ENCODE results near the gene TSNAXIP1. TPM values are rescaled to one million over a fixed set of nuclear protein-coding genes. Genes with fewer than 3 reads are reported as not detected.

Gene TSNAXIP1
- total and polyA plus RNA-seq, 2 experiments from 2014 or later, result 0.97 to 2.4 TPM

GRCh38 chr16:67874372-67874771 lies 67.7 kb downstream of the TSNAXIP1 start:
- Histone ChIP-seq H3K9me2 (ENCODE audit: insufficient read depth) (no peaks in the 10 kb centered on the region), H3K27ac (ENCODE audit: low read depth) (no peak overlapping the region)

DNA sequence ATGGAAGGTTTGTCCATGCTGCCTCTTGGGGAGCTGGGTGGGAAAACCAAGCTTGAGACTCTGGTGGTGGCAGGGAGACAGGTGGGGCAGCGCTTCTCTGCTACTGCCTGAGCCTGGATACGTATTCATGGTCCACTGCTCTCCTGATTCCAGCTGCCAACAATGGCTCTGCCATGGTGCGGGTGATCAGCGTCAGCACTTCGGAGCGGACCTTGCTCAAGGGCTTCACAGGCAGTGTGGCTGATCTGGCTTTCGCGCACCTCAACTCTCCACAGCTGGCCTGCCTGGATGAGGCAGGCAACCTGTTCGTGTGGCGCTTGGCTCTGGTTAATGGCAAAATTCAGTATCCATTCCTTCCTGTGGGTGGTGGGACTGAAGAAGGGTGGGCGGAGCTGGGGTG lies 70.4 kb downstream of the TSNAXIP1 start:
- Mint-ChIP-seq H3K4me1 (peaks cover 14% of the 10 kb centered on the region), H3K36me3 (ENCODE audit: low read depth) (peaks cover 54% of the 10 kb centered on the region), H3K27ac (no peak overlapping the region), H3K4me3 (no peak overlapping the region), H3K27me3 (ENCODE audit: insufficient read depth, low read depth, poor library complexity) (peaks cover 21% of the 10 kb centered on the region), H3K9me3 (no peaks in the 10 kb centered on the region)
- Histone ChIP-seq H3K27me3 (ENCODE audit: insufficient read depth) (no peaks in the 10 kb centered on the region), H3K79me2 (replicated peaks; ENCODE audit: insufficient read depth) (peaks cover 28% of the 10 kb centered on the region), H3K9me2 (ENCODE audit: insufficient read depth) (no peaks in the 10 kb centered on the region), H4K20me1 (replicated peaks; ENCODE audit: insufficient read depth) (peaks cover 4% of the 10 kb centered on the region), H3K27ac (ENCODE audit: low read depth) (no peak overlapping the region), H3K4me1 (ENCODE audit: insufficient read depth) (peaks cover 8% of the 10 kb centered on the region; the same call in 1 of the 2 replicates), H3F3A (replicated peaks; ENCODE audit: low read depth) (peaks cover 7% of the 10 kb centered on the region), H3K36me3 (ENCODE audit: insufficient read depth) (peaks cover 25% of the 10 kb centered on the region; the same call in 1 of the 2 replicates), H3K4me2 (no peak overlapping the region), H3K4me3 (no peak overlapping the region), H2AFZ (no peak overlapping the region)
- TF ChIP-seq ZNF114 (CRISPR knock-in tag; IDR thresholded peaks at IDR 0.05), result no peak
- ATAC-seq, result no peak
- no peak for DNase-seq (ENCODE audit: low spot score)

More at GRCh38 chr16:67874372-67874771, 67.7 kb downstream of the TSNAXIP1 start:
- H3K4me1 Mint-ChIP-seq, result peaks cover 14% of the 10 kb centered on the region
- peak overlapping the region; percentile 89 for H3K4me3 Mint-ChIP-seq
- H3K27ac Mint-ChIP-seq, result no peak overlapping the region
- DNase-seq (ENCODE audit: low spot score) (no peak), ATAC-seq (no peak)
- TF ChIP-seq STAT1 (IDR thresholded peaks at IDR 0.05; ENCODE audit: unreplicated experiment), result no peak
- H3K27me3 Mint-ChIP-seq (ENCODE audit: insufficient read depth, low read depth, poor library complexity), result peaks cover 19% of the 10 kb centered on the region
- Histone ChIP-seq H2AFZ (no peak overlapping the region), H3K27me3 (ENCODE audit: insufficient read depth) (no peaks in the 10 kb centered on the region), H3F3A (replicated peaks; ENCODE audit: low read depth) (peaks cover 26% of the 10 kb centered on the region), H3K36me3 (ENCODE audit: insufficient read depth) (peaks cover 24% of the 10 kb centered on the region), H3K4me3 (peak overlapping the region; percentile 96; the same call in 1 of the 2 replicates), H3K4me2 (peak overlapping the region; percentile 96; the same call in 1 of the 2 replicates), H4K20me1 (replicated peaks; ENCODE audit: insufficient read depth) (peaks cover 4% of the 10 kb centered on the region), H3K4me1 (ENCODE audit: insufficient read depth) (peaks cover 8% of the 10 kb centered on the region; the same call in 1 of the 2 replicates), H3K79me2 (replicated peaks; ENCODE audit: insufficient read depth) (peaks cover 28% of the 10 kb centered on the region)
- peaks cover 53% of the 10 kb centered on the region for H3K36me3 Mint-ChIP-seq (ENCODE audit: low read depth)
- H3K9me3 Mint-ChIP-seq, result no peaks in the 10 kb centered on the region; the same call in 2 of the 3 replicates

Small RNA genes within 50 kb of the gene (small RNA-seq; reads per million reads assigned to genes)
- gene AC040162.2 (ENCODE audit: low replicate concordance), result not detected

Other genes with a start within 250 kb of the TSNAXIP1 start
- gene CTCF, start 244.4 kb upstream of the TSNAXIP1 start, total RNA-seq (2014; rRNA removed; shearing (Covaris generic)), result 64.5 and 81.0 TPM in 2 replicates
- gene CTCF, start 244.4 kb upstream of the TSNAXIP1 start, polyA plus RNA-seq (2016; fragmentation: Nextera tagmentation; extraction: Ambion mirVana), result 67.7 and 72.3 TPM in 2 replicates
- gene CARMIL2, start 161.7 kb upstream of the TSNAXIP1 start, total RNA-seq (2014; rRNA removed; shearing (Covaris generic)), result 14.0 and 17.4 TPM in 2 replicates
- 17.4 and 23.4 TPM in 2 replicates for gene CARMIL2, start 161.7 kb upstream of the TSNAXIP1 start, polyA plus RNA-seq (2016; fragmentation: Nextera tagmentation; extraction: Ambion mirVana)
- gene ACD, start 146.6 kb upstream of the TSNAXIP1 start, total RNA-seq (2014; rRNA removed; shearing (Covaris generic)), result 51.7 and 56.9 TPM in 2 replicates
- 38.7 and 41.3 TPM in 2 replicates for gene ACD, start 146.6 kb upstream of the TSNAXIP1 start, polyA plus RNA-seq (2016; fragmentation: Nextera tagmentation; extraction: Ambion mirVana)
- gene PARD6A, start 145.9 kb upstream of the TSNAXIP1 start, total RNA-seq (2014; rRNA removed; shearing (Covaris generic)), result 15.1 and 15.7 TPM in 2 replicates
- gene PARD6A, start 145.9 kb upstream of the TSNAXIP1 start, polyA plus RNA-seq (2016; fragmentation: Nextera tagmentation; extraction: Ambion mirVana), result 9.1 and 11.1 TPM in 2 replicates
- 10.2 and 11.6 TPM in 2 replicates for gene ENKD1, start 140.1 kb upstream of the TSNAXIP1 start, total RNA-seq (2014; rRNA removed; shearing (Covaris generic))
- gene ENKD1, start 140.1 kb upstream of the TSNAXIP1 start, polyA plus RNA-seq (2016; fragmentation: Nextera tagmentation; extraction: Ambion mirVana), result 10.1 and 11.8 TPM in 2 replicates
- gene C16orf86, start 140.1 kb upstream of the TSNAXIP1 start, total RNA-seq (2014; rRNA removed; shearing (Covaris generic)), result 0.87 and 8.2 TPM in 2 replicates
- 0.90 and 1.1 TPM in 2 replicates for gene C16orf86, start 140.1 kb upstream of the TSNAXIP1 start, polyA plus RNA-seq (2016; fragmentation: Nextera tagmentation; extraction: Ambion mirVana)
- 27.5 and 34.3 TPM in 2 replicates for gene GFOD2, start 87.6 kb upstream of the TSNAXIP1 start, total RNA-seq (2014; rRNA removed; shearing (Covaris generic))
- gene GFOD2, start 87.6 kb upstream of the TSNAXIP1 start, polyA plus RNA-seq (2016; fragmentation: Nextera tagmentation; extraction: Ambion mirVana), result 16.5 and 19.3 TPM in 2 replicates
- gene RANBP10, start 329 bp upstream of the TSNAXIP1 start, total RNA-seq (2014; rRNA removed; shearing (Covaris generic)), result 9.0 and 9.2 TPM in 2 replicates
- gene RANBP10, start 329 bp upstream of the TSNAXIP1 start, polyA plus RNA-seq (2016; fragmentation: Nextera tagmentation; extraction: Ambion mirVana), result 13.6 and 18.0 TPM in 2 replicates
- gene THAP11, start 35.4 kb downstream of the TSNAXIP1 start, total RNA-seq (2014; rRNA removed; shearing (Covaris generic)), result 102 and 115 TPM in 2 replicates
- gene THAP11, start 35.4 kb downstream of the TSNAXIP1 start, polyA plus RNA-seq (2016; fragmentation: Nextera tagmentation; extraction: Ambion mirVana), result 37.3 and 39.5 TPM in 2 replicates
- gene NUTF2, start 40.0 kb downstream of the TSNAXIP1 start, total RNA-seq (2014; rRNA removed; shearing (Covaris generic)), result 158 and 321 TPM in 2 replicates
- gene NUTF2, start 40.0 kb downstream of the TSNAXIP1 start, polyA plus RNA-seq (2016; fragmentation: Nextera tagmentation; extraction: Ambion mirVana), result 373 and 391 TPM in 2 replicates
- 31.8 and 55.4 TPM in 2 replicates for gene CENPT, start 40.8 kb downstream of the TSNAXIP1 start, total RNA-seq (2014; rRNA removed; shearing (Covaris generic))
- 59.2 and 63.8 TPM in 2 replicates for gene CENPT, start 40.8 kb downstream of the TSNAXIP1 start, polyA plus RNA-seq (2016; fragmentation: Nextera tagmentation; extraction: Ambion mirVana)
- gene EDC4, start 66.2 kb downstream of the TSNAXIP1 start, total RNA-seq (2014; rRNA removed; shearing (Covaris generic)), result 74.2 and 98.5 TPM in 2 replicates
- 34.8 and 39.6 TPM in 2 replicates for gene EDC4, start 66.2 kb downstream of the TSNAXIP1 start, polyA plus RNA-seq (2016; fragmentation: Nextera tagmentation; extraction: Ambion mirVana)
- 13.8 and 14.0 TPM in 2 replicates for gene NRN1L, start 78.0 kb downstream of the TSNAXIP1 start, total RNA-seq (2014; rRNA removed; shearing (Covaris generic))
- gene NRN1L, start 78.0 kb downstream of the TSNAXIP1 start, polyA plus RNA-seq (2016; fragmentation: Nextera tagmentation; extraction: Ambion mirVana), result 26.1 and 33.8 TPM in 2 replicates
- 22.1 and 23.9 TPM in 2 replicates for gene PSKH1, start 86.4 kb downstream of the TSNAXIP1 start, total RNA-seq (2014; rRNA removed; shearing (Covaris generic))
- 8.3 and 14.3 TPM in 2 replicates for gene PSKH1, start 86.4 kb downstream of the TSNAXIP1 start, polyA plus RNA-seq (2016; fragmentation: Nextera tagmentation; extraction: Ambion mirVana)
- gene CTRL, start 125.0 kb downstream of the TSNAXIP1 start, total RNA-seq (2014; rRNA removed; shearing (Covaris generic)), result 1.6 and 8.0 TPM in 2 replicates
- 12.8 and 13.0 TPM in 2 replicates for gene CTRL, start 125.0 kb downstream of the TSNAXIP1 start, polyA plus RNA-seq (2016; fragmentation: Nextera tagmentation; extraction: Ambion mirVana)
- gene PSMB10, start 130.0 kb downstream of the TSNAXIP1 start, total RNA-seq (2014; rRNA removed; shearing (Covaris generic)), result 27.5 and 35.0 TPM in 2 replicates
- gene PSMB10, start 130.0 kb downstream of the TSNAXIP1 start, polyA plus RNA-seq (2016; fragmentation: Nextera tagmentation; extraction: Ambion mirVana), result 114 and 129 TPM in 2 replicates
- 17.6 and 18.9 TPM in 2 replicates for gene LCAT, start 137.2 kb downstream of the TSNAXIP1 start, total RNA-seq (2014; rRNA removed; shearing (Covaris generic))
- gene LCAT, start 137.2 kb downstream of the TSNAXIP1 start, polyA plus RNA-seq (2016; fragmentation: Nextera tagmentation; extraction: Ambion mirVana), result 12.4 and 13.7 TPM in 2 replicates
- gene SLC12A4, start 161.7 kb downstream of the TSNAXIP1 start, total RNA-seq (2014; rRNA removed; shearing (Covaris generic)), result 53.0 and 56.7 TPM in 2 replicates
- 17.6 and 19.9 TPM in 2 replicates for gene SLC12A4, start 161.7 kb downstream of the TSNAXIP1 start, polyA plus RNA-seq (2016; fragmentation: Nextera tagmentation; extraction: Ambion mirVana)
- 7.9 and 18.4 TPM in 2 replicates for gene DPEP3, start 173.6 kb downstream of the TSNAXIP1 start, total RNA-seq (2014; rRNA removed; shearing (Covaris generic))
- gene DPEP3, start 173.6 kb downstream of the TSNAXIP1 start, polyA plus RNA-seq (2016; fragmentation: Nextera tagmentation; extraction: Ambion mirVana), result 8.8 and 11.1 TPM in 2 replicates
- gene DPEP2, start 192.6 kb downstream of the TSNAXIP1 start, total RNA-seq (2014; rRNA removed; shearing (Covaris generic)), result not detected in 2 replicates
- 0.09 TPM in 1 of 2 replicates, not detected in the other for gene DPEP2, start 192.6 kb downstream of the TSNAXIP1 start, polyA plus RNA-seq (2016; fragmentation: Nextera tagmentation; extraction: Ambion mirVana)
- gene DPEP2NB, start 209.0 kb downstream of the TSNAXIP1 start, total RNA-seq (2014; rRNA removed; shearing (Covaris generic)), result not detected in 2 replicates
- gene DPEP2NB, start 209.0 kb downstream of the TSNAXIP1 start, polyA plus RNA-seq (2016; fragmentation: Nextera tagmentation; extraction: Ambion mirVana), result 0.19 TPM in 1 of 2 replicates, not detected in the other
- 18.0 and 23.8 TPM in 2 replicates for gene DDX28, start 216.3 kb downstream of the TSNAXIP1 start, total RNA-seq (2014; rRNA removed; shearing (Covaris generic))
- 11.9 and 12.2 TPM in 2 replicates for gene DDX28, start 216.3 kb downstream of the TSNAXIP1 start, polyA plus RNA-seq (2016; fragmentation: Nextera tagmentation; extraction: Ambion mirVana)
- gene DUS2, start 216.4 kb downstream of the TSNAXIP1 start, total RNA-seq (2014; rRNA removed; shearing (Covaris generic)), result 22.4 and 26.4 TPM in 2 replicates
- 12.8 and 13.3 TPM in 2 replicates for gene DUS2, start 216.4 kb downstream of the TSNAXIP1 start, polyA plus RNA-seq (2016; fragmentation: Nextera tagmentation; extraction: Ambion mirVana)

Measured in GM23338 (cell line).